EH (cell line): ENCODE measurements around the gene TIMM17A.
"Not testable (repeated sequence)": the region's sequence is repeated elsewhere in the genome, so short reads cannot be mapped to it uniquely, and the experiment has no call there.

Experiments
- DNase-seq: peaks from one replicate; pipeline ENCODE4 v3.0.0-alpha.2; 2015; ENCODE audit warnings: low read depth

The TIMM17A gene

GRCh38 chr1:201940316-201940715 lies 15.0 kb upstream of the TIMM17A start:
- DNase-seq: not testable (repeated sequence)

- DNase-seq: no peak
Measured at GRCh38 chr1:201941420-201942128, 13.7 kb upstream of the TIMM17A start.

DNA sequence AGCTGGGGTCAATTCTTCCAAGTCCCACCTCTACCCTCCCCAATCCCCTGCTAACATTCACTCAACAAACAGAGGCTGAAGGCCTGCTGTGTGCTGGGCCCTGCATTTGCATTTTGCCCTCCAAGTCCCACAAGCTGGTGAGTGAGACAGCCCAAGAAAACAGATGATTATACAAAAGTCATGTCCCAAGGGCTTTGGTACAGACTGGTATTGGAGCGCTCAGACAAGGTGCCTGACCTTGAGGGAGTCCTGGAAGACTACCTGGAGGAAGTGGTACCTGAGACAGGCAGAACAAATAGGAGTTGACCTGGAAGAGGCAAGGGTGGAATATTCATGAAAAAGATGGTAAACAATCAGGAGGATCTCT lies 13.2 kb upstream of the TIMM17A start:
- DNase-seq: no peak

GRCh38 chr1:201944002-201944401 lies 11.3 kb upstream of the TIMM17A start:
- DNase-seq: no peak

DNA sequence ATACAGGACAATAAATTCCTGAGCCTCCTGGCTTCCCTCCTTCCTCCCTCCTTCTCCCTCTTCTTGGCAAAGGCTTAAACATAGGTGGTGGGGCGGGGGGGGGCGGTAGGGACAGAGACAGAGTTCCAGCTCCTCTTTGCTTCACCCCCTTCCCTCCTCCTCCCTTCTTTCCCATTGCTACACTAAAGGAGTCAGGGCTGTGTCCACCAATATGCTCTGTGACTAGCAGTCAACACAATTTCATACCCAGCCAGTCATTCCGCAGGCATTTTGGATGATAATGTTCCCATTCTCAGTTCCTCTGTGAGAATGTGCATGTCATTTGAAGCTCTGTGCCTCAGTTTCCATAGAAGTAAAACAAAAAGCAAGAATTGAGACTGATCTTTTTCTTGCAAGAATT lies 10.7 kb upstream of the TIMM17A start:
- no peak for DNase-seq

DNA sequence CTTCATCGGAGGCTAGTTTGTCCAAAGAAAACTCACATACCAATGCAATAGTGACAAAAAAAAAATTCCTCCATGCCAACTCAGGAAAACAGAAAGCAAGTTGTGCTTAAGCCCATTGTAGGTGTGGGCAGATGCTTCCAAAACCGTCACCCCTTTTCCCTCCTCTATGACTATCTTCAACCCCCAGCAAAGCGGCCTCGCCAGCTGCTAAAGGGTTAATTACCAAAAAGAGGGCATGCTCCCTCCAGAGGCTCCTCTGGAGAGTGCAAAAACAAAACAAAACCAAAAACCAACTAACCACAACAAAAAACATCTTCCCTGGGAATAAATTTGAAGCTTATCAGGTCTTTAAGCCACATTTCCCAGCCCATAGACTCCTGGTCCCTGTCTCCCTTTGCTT lies 10.1 kb upstream of the TIMM17A start:
- DNase-seq: peak; percentile 37

- no peak for DNase-seq
Measured at GRCh38 chr1:201945863-201946223, 9.5 kb upstream of the TIMM17A start.

GRCh38 chr1:201946224-201946908 lies 8.9 kb upstream of the TIMM17A start, which contains the start of gene LMOD1:
Gene LMOD1 (minus strand): TSS chr1:201946548. CDS start chr1:201946340, 208 bp downstream.
- DNase-seq: peak; percentile 99

GRCh38 chr1:201947697-201948008 lies 7.7 kb upstream of the TIMM17A start:
- no peak for DNase-seq

GRCh38 chr1:201949491-201949890 lies 5.8 kb upstream of the TIMM17A start:
- peak; percentile 44 for DNase-seq

GRCh38 chr1:201954263-201955008 lies 867 bp upstream of the TIMM17A start:
- no peak for DNase-seq

GRCh38 chr1:201955729-201956143 lies 433 bp downstream of the TIMM17A start:
- no peak for DNase-seq

DNA sequence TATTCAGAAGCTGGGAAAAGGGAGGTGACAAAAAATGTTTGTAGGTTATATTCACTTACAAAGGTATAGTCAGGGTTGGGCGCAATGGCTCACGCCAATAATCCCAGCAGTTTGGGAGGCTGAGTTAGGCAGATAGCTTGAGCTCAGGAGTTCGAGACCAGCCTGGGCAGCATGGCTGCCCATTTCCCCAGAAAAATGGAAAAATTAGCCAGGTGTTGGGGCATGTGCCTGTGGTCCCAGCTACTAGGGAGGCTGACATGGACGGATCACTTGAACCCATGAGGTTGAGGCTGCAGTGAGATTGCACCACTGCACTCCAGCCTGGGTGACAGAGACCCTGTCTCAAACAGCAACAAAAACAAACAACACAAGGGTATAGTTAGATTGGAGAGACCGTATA lies 3.0 kb downstream of the TIMM17A start:
- no peak for DNase-seq

- not testable (repeated sequence) for DNase-seq
Measured at GRCh38 chr1:201962382-201962781, 7.1 kb downstream of the TIMM17A start.

- DNase-seq: peak; percentile 81
Measured at GRCh38 chr1:201964261-201964660, 9.0 kb downstream of the TIMM17A start.

- DNase-seq: no peak
Measured at GRCh38 chr1:201966171-201966570, 10.9 kb downstream of the TIMM17A start.

GRCh38 chr1:201968202-201968925 lies 13.1 kb downstream of the TIMM17A start:
- DNase-seq: no peak

DNA sequence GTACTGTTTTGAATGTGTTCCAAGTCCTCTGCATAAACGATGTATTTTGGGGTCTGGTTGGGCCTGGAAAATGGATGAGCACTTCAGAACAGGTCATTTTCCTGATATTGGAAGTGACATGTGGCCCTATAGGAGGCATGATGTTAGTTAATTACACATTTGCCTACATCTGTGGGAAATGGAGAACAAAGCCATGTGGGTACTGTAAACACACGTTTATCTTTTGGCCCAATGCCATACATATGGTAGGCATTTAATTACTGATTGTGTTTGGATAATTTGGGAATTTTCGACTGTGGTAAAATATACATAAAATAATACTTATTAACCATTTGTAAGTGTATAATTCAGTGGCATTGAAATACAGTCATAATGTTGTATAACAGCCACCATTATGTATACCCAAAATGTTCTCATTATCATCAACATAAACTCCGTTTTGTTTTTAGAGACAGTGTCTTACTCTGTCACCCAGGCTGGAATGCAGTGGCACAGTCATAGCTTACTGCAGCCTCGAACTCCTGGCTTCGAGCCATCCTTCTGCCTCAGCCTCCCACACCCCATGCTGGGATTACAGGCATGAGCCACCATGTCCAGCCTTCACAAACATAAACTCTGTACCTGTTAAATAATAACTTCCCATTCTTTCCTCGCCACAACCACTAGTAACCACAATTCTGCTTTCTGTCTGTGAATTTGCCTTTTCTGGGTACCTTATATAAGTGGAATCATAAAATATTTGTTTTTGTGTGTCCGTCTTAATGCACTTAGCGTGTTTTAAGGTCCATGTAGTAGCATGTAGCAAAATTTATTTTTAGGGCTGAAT lies 15.2 kb downstream of the TIMM17A start:
- DNase-seq: peak; percentile 74

- DNase-seq: no peak
Measured at GRCh38 chr1:201982082-201982622, 26.8 kb downstream of the TIMM17A start.

DNA sequence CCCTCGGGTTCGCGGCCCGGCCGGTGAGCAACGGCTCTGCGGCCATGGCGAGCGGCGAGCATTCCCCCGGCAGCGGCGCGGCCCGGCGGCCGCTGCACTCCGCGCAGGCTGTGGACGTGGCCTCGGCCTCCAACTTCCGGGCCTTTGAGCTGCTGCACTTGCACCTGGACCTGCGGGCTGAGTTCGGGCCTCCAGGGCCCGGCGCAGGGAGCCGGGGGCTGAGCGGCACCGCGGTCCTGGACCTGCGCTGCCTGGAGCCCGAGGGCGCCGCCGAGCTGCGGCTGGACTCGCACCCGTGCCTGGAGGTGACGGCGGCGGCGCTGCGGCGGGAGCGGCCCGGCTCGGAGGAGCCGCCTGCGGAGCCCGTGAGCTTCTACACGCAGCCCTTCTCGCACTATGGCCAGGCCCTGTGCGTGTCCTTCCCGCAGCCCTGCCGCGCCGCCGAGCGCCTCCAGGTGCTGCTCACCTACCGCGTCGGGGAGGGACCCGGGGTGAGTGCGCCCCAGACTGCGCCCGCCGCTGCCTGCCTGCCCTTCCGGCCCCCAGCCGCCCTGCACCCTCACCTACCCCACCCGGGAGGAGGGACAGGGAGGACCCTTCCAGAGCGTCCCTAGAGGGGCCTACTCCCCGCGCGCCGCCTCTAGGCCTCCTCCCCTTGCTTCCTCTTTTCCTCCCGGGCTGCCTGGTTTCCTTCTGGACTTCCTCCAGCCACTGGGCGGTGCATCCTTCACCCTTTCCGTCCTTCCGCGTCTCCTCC lies 27.5 kb downstream of the TIMM17A start, which contains the start of gene RNPEP:
RNPEP (plus strand) TSS at position 26 of the 757 bp plus-strand sequence; CDS start at position 45, 19 bp downstream.
- DNase-seq: peak; percentile 90
